ENCODE results near the gene SLC39A11.
"Not testable (repeated sequence)": the region's sequence is repeated elsewhere in the genome, so short reads cannot be mapped to it uniquely, and the experiment has no call there.

The SLC39A11 gene

DNA sequence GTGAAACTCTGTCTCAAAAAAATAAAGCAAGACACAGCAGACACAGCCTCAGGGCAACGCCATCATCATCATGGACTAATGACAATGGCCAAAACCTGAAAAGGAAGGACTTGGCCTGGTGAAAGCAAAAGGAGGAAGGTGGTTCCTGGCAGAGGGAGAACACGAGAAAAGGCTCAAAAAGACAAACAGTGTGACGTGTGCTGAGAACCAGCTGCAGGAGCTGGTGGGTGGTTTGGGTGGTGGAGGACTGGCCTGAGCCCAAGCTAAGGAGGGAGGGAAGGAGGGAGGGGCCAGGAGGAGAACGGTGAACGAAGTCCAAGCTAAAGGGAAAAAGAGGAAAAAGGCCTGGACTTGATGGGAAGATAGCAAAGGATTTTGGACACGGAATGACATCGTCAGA, 85.1 kb downstream of the SLC39A11 start:
- DNase-seq (ENCODE audit: low read depth) = no peak

DNA sequence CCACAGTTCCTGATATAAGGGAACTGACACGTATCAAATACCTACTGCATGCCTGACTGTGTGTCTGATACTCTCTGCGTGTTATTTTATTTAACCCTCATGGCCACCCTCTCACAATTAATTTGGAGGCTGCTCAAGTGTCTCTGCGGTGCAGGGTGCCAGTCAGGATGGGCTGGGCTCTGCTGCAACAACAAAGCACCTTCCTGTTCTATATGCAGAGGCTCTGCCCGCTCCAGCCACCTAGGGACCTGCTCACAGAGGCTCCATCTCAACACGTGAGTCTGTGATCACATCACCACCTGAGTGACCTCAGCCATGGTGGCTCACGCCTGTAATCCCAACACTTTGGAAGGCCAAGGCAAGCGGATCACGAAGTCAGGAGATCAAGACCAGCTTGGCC, 87.1 kb downstream of the SLC39A11 start:
- DNase-seq (ENCODE audit: low read depth) = no peak

GRCh38 chr17:73003487-73003886, 89.0 kb downstream of the SLC39A11 start:
- DNase-seq (ENCODE audit: low read depth) = no peak

DNA sequence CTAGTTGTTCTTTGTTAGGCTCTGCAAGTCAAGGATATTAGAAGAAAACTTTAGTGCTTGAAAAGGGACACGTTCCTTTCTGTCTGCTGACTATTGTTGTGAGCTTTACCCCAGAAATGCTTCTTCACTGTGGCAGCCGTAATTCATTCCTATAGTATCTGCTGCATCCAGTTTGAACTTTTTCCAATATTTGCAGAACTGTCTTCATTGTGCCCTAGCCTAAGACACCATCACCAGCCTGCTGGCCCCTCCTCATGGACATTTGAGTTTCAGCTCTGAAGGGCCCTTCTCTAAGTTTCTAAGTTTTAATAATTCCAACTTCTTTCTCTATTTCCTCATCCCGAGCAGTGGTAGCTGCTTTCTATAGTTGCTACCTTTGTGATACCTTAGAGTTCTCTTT, 91.7 kb downstream of the SLC39A11 start:
- no peak for DNase-seq (ENCODE audit: low read depth)

GRCh38 chr17:72999474-72999873, 93.0 kb downstream of the SLC39A11 start:
- not testable (repeated sequence) for DNase-seq (ENCODE audit: low read depth)

DNA sequence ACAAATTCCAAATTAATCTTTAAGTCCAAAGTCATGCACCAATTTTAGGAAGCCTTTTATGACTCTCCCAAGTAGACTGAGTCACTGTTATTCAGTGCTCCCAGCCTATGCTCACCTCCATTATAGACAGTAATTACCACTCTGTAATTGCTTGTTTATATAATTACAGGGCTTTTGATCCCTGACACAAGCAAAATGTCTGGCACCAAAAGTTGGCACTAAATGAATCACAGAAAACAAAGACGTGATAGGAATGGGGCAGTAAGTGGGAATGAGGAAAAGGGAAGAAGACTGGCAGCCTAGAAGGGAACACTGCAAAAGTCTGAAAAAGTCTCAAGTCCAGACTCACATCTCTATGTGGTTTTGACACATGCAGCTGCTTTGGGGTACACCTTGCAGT, 94.1 kb downstream of the SLC39A11 start:
- DNase-seq (ENCODE audit: low read depth) = no peak

- no peak for DNase-seq (ENCODE audit: low read depth)
These were observed 94.9 kb downstream of the SLC39A11 start for GRCh38 chr17:72997559-72997958.

GRCh38 chr17:72996791-72997190, 95.7 kb downstream of the SLC39A11 start:
- DNase-seq (ENCODE audit: low read depth) = no peak

- DNase-seq (ENCODE audit: low read depth) = no peak
These were observed 97.4 kb downstream of the SLC39A11 start for GRCh38 chr17:72995008-72995656.

GRCh38 chr17:72992783-72993467, 99.6 kb downstream of the SLC39A11 start:
- DNase-seq (ENCODE audit: low read depth) = not testable (repeated sequence)

DNA sequence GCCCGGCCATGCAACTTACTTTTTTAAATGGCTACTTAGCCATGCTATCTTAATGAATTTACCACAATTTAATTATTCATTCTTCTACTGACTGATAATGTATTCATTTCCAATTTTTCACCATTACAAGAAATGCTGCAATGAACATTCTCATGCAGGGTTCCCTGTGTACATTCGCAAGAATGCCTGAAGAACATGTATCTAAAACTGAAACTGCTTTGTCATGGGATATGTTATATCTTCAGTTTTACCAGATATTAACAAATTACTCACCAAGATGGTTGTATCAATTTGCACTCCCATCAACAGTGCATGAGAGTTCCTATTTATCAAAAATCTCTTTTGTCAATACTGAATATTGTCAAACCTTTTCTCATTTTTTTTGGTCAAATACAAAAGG, 100.8 kb downstream of the SLC39A11 start:
- DNase-seq (ENCODE audit: low read depth) = no peak

- DNase-seq (ENCODE audit: low read depth) = no peak
These were observed 103.3 kb downstream of the SLC39A11 start for GRCh38 chr17:72989074-72989610.

- DNase-seq (ENCODE audit: low read depth) = no peak
These were observed 104.0 kb downstream of the SLC39A11 start for GRCh38 chr17:72988451-72988850.

DNA sequence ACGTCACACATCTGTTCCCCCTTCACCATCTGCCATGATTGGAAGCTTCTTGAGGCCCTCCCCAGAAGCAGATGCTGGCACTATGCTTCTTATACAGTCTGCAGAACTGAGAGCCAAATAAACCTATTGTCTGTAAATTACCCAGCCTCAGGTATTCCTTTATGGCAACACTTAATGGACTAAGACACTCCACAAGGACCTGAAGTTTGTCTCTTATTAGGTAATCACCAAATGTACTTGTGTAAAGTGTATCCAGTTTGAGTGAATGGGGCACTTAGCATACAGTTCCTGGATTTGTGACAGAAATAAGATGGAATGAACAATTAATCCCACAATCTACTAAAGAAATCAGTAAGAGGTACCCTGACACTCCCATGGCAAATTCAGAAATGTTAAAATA, 105.3 kb downstream of the SLC39A11 start:
- no peak for DNase-seq (ENCODE audit: low read depth)

GRCh38 chr17:72985882-72986720, 106.4 kb downstream of the SLC39A11 start:
- DNase-seq (ENCODE audit: low read depth) = peak; percentile 3

- no peak for DNase-seq (ENCODE audit: low read depth)
These were observed 107.6 kb downstream of the SLC39A11 start for GRCh38 chr17:72984926-72985325.

DNA sequence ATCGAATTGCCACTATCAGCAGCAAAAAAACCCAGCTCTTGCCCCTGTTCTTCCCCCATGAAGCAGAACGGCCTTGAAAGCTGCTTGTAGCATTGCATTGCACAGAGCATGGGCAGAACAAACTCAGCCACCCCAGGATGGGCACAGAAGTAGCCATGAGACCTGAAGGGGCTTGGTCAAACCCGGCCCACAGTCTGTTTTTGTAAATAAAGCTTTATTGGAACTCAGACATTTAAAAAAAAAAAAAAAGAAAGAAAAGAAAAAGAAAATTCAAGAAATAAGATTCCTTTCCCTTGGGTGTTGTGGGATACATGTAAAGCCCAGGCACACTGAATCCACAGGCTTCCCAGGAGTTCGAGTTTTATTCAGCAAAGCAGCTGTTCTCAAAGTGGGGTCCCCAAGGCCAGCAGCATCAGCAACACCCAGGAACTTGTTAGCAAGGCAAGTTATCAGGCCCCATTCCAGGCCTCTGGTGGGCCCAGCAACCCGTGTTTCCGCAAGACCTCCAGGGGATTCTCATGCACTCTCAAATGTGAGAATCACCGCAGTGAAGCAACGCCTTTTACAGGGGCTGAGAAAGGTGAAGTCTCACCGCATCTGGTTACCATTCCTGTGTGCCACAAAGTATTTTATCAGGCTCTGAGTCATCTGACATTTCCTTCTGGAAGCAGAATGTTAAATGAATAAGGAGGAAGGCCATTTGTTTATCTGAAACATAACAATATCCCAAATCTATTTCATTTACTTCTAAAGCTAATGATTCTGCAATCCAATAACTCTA, 108.2 kb downstream of the SLC39A11 start:
- no peak for DNase-seq (ENCODE audit: low read depth)

DNA sequence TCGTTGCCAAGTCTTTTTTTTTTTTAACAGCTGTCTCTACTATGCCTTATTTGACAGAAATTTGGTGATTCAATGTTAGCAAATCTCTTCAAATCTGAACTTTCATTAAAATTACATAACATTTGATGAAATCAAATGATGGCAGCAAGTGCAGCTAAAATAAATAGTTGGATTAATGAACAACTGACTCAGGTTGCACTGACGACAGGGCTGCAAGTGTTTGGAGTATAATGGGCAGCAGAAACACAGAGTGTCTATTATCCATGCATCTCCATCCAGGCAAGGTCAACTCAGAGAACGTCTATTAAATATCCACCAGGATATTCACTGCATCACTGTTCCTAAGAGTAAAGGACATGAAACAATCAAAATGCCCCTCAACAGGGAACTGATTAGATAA, 109.8 kb downstream of the SLC39A11 start:
- DNase-seq (ENCODE audit: low read depth) = no peak

- DNase-seq (ENCODE audit: low read depth) = no peak
These were observed 113.8 kb downstream of the SLC39A11 start for GRCh38 chr17:72978593-72979218.

GRCh38 chr17:72977771-72978417, 114.6 kb downstream of the SLC39A11 start:
- DNase-seq (ENCODE audit: low read depth) = no peak

Data from T follicular helper cell (primary cell).